COLO668 (cell line): ENCODE data around the gene ABTB1.

Experiments
- DNase-seq: peaks from one replicate; lab custom pipeline; 2025; ENCODE audit not compliant: unreplicated experiment; lab: John Stamatoyannopoulos, UW

ABTB1 gene

DNA sequence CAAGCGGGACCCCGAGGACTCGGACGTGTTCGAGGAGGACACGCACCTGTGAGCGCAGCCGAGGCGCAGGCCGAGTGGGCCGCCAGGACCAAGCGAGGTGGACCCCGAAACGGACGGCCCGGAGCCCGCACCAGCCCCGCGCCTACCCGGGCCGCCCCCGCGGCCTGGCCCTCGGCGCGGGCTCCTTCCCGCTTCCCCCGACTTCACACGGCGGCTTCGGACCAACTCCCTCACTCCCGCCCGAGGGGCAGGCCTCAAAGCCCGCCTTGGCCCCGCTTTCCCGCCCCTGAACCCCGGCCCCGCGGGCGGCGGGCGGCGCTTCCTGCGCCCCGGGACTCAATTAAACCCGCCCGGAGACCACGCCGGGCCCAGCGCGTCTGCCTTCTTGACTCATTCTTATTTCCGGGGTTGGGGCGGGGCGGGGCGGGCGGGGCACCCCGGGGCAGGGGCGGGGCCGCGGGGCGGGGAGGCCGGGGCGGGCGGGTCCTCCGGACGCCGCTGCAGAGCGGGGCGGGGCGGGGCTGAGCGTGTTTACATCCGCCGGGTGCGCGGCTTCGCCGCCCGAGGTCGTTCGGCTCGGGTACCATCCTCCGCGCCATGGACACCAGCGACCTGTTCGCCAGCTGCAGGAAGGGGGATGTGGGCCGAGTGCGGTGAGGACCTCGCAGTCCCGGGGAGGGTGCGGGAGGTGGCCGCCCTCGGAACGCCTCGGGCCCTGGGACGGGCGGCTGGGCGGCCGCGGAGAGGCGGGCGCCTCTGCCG is at the start of gene ABTB1:
TSS of gene ABTB1 (plus strand) at position 524 of the 762 bp plus-strand sequence. CDS start at position 598, 74 bp downstream.
- DNase-seq: peak; percentile 87

- DNase-seq: no peak
These were observed 48.7 kb upstream of the ABTB1 start for GRCh38 chr3:127624063-127624462.

- DNase-seq: no peak
These were observed 46.9 kb upstream of the ABTB1 start for GRCh38 chr3:127625821-127626220.

GRCh38 chr3:127628426-127628787 is 44.3 kb upstream of the ABTB1 start:
- DNase-seq: no peak

- peak; percentile 86 for DNase-seq
These were observed 43.8 kb upstream of the ABTB1 start, which contains the start of gene PODXL2 for GRCh38 chr3:127628788-127629466. Gene PODXL2 (plus strand): TSS chr3:127629185. CDS start chr3:127629220, 35 bp downstream.

GRCh38 chr3:127629467-127630403 is 43.0 kb upstream of the ABTB1 start:
- DNase-seq: peak; percentile 44

- DNase-seq: peak; percentile 38
These were observed 41.7 kb upstream of the ABTB1 start for GRCh38 chr3:127630811-127631714.

GRCh38 chr3:127632035-127632820 is 40.5 kb upstream of the ABTB1 start:
- DNase-seq: no peak

DNA sequence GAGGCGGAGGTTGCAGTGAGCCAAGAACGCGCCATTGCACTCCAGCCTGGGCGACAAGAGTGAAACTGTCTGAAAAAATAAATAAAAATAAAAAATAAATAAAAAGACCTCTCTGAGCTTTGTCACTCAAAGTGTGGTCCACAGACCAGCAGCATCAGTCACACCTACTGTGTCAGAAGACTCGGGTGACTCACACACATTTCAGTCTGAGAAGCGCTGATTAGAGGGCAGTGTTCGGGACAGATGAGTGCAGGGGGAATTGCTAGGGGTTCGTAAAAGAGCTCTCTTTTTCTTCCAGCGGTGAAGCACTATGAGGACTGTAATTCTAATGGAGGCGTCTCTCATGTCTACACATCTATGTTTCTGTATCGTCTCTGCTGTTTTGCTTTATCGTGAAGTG is 38.1 kb upstream of the ABTB1 start:
- no peak for DNase-seq

DNA sequence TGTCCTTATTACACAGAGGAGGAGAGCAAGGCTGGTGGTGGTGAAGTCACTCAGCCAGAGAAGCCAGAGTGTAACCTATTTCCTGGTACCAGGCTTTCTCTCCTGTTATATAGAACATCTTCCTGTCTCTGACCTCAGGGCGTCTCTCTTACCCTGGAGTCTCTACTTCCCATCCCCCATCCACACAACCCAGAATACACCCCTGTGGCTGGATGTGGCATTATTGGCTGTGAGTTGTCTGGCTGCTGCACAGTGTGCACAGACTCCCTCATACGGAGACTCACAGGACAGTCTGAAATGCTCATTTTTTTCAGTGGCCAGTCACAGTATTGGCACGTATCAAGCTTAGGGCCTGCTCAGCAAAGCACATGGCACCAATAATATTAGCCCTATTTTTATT is 35.2 kb upstream of the ABTB1 start:
- DNase-seq: peak; percentile 1

DNA sequence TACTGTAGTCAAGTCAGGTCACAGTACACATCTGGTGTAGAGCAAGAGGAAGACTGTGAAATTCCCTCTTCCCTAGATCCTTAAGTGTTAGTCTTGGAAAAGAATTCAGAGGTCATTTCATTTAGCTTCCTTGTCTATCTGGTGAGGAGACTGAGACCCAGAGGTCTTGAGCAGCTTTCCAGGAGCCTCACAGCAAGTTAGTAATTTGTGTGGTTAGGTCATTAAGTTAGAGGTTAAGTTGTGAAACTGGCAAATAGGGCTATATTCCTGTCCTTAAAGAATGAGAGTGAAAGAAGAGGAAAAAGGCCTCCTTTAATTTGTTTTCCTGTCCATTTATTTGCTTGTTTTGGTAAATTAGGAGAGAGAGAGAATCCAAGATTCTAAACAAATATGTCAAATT is 34.8 kb upstream of the ABTB1 start:
- no peak for DNase-seq

DNA sequence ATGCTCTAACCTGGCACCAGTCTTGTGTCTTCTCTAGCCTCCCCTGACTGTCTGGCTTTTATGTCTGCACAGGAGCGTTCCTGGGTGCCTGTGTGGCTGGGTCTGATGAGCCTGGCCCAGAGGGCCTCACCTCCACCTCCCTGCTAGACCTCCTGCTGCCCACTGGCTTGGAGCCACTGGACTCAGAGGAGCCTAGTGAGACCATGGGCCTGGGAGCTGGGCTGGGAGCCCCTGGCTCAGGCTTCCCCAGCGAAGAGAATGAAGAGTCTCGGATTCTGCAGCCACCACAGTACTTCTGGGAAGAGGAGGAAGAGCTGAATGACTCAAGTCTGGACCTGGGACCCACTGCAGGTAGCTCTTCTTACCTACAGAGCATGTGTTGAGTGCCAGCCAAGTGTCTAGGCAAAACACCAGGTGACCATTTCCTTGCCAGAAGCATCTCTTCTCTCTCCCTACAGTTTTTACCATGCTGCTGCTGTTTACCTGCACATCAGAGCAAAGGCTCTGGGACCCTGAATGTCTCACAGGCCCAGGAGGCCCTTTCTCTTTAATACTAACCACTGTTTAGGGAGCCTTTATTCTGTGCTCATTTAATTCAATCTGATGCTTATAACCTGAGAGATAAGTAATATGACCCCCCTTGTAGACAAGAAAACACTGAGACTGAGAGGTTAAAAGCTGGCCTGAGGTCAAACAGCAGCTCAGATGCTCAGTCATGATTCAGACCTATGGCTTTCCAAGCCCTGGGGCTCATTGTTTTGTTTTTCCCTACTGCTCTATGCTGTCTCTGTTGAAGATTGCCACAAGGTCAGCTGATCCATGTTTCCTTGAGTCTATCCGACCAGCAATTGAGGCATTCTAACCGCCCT is 33.3 kb upstream of the ABTB1 start:
- no peak for DNase-seq

- no peak for DNase-seq
These were observed 32.8 kb upstream of the ABTB1 start for GRCh38 chr3:127640042-127640355.

GRCh38 chr3:127644641-127645370 is 27.9 kb upstream of the ABTB1 start:
- DNase-seq: no peak

DNA sequence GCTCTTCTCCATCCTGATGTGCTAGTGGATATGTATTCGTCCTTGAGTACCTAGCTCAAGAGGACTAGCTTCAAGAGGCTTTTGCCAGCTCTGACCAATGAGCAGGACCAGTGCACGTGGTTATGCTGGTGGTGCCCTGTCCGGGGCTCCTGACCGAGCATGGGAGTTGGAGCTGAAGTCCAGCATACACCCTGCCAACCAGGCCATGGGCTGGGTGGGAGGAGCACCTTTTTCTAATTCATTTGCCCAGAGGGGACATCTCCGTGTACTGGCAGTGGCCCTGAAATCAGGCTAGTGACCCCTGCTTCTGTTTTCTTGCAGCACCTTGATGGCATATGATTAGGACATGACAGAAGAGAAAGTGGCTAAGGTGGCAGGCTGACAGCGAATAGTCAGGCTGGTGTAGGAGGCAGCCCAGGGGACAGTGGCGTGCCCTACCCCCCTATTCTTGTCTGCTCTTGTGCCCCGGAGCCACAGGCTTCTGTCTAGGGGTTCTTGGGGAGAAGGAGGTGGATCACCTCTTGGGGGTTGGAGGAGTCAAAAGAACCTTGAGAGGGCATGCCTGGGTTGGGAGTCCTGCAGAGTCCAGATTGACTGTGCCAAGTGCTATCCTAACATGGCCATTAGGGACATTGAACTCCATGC is 27.3 kb upstream of the ABTB1 start:
- DNase-seq: no peak

DNA sequence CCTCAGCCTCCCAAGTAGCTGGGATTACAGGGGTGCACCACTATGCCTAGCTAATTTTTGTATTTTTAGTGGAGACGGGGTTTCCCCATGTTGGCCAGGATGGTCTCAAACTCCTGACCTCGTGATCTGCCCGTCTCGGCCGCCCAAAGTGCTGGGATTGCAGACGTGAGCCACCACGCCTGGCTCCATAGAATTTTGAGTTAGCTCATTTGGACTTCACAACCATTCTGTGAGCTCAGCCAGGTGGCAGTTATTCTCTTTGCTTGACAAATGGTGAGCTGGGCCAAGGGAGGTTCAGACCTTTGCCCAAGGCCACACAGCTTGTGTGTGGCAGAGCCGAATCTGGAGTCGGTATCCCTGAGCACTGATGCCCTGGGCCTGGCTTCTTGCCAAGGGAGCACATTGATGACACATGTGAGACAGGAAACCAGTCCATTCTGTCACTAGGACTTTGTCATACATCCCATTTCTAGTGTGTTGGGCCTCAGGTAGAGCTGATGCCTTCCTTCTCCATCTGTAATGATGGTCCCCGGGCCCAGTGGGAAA is 26.2 kb upstream of the ABTB1 start:
- DNase-seq: peak; percentile 10

- DNase-seq: no peak
These were observed 25.4 kb upstream of the ABTB1 start for GRCh38 chr3:127647166-127647844.
